Measurements from ENCODE around the gene GRM1.

Gene GRM1

DNA sequence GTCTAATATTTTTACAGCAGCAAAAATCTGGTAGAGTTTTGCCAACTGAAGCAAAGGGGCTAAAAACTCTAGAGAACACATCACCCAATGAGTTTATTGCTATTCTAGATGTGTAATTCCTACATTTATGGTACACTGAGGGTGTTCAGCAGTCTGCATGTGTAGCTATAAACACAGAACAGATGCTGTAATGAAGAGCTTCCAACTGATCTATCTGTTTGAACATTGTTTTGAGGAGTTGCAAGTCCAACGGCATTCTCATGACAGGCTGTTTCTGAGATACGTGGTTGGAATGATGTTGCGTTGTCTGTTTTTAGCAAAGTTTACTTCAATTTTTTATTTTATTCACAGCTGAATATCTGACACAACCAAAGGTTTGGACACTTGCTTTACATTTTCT is 373.6 kb downstream of the GRM1 start:
- no peak for DNase-seq

- DNase-seq = no peak
Measured at GRCh38 chr6:146408583-146408982, 379.7 kb downstream of the GRM1 start.

DNA sequence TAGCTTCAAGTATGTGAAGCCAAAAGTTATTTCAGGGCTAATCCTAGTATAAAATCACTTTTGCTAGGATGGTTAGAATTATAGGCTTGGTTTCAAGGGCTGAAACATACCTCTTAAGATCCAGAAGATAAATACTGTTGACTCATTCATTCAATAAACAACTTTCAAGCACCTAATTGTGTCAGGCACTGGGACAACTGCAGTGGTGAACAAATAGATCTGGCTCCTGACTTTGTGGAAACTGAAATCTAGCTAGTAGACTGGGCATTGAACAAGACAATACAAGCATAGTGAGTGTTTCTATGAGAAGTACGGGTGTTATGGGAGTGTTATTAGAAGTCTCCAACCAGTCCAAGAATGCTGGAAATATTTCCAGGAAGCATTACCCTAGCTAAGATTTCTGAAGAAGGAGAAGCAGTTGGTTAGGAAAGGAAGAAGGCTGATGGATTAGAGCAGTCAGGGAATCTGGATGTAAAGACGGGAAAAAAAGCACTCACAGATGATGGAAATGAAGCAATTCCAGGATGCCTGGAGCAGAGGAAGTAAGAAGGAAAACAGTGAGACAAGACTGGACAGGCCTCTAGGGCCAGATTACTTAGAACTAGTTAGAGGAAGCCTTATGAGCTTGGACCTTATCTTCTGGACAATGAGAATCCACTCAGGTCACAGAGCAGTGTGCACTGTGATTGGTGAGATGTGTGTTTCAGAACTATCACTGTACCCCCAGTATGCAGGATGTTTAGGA is 382.2 kb downstream of the GRM1 start:
- no peak for DNase-seq

DNA sequence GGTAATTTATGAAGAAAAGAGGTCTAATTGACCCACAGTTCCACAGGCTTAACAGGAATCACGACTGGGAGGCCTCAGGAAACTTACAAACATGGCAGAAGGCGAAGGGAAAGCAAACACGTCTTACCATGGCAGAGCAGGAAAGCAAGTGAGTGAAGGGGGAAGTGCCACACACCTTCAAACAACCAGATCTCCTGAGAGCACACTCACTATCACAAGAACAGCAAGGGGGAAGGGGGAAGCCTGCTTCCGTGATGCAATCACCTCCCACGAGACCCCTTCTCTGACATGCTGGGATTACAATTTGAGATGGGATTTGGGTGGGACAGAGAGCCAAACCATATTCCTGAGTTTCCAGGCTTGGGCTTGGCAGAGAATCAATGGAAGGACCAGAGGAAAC is 390.7 kb downstream of the GRM1 start:
- no peak for DNase-seq

GRCh38 chr6:146420255-146420654 is 391.4 kb downstream of the GRM1 start:
- DNase-seq = no peak

- DNase-seq = peak in 1 of 2 experiments; percentile 34
Measured at GRCh38 chr6:146422789-146423375, 394.0 kb downstream of the GRM1 start.

- no peak for DNase-seq
Measured at GRCh38 chr6:146423452-146423851, 394.6 kb downstream of the GRM1 start.

DNA sequence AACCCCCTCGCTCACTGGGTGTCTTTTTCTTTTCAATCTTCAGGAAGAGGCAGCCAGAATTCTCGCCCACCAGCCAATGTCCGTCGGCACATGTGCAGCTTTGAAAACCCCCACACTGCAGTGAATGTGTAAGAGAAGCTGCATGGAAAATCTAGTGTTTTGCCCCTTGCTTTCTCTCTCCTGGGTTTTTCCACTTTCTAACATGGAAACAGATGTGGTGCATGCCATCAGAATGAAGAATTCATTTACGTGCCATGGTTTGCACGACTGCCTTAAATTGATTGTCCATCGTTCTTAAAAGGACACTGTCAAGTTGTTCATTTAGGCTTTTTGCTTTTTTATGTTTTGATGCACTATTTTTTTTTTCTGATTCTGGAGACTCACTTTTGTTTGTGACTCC is 397.7 kb downstream of the GRM1 start:
- no peak for DNase-seq

DNA sequence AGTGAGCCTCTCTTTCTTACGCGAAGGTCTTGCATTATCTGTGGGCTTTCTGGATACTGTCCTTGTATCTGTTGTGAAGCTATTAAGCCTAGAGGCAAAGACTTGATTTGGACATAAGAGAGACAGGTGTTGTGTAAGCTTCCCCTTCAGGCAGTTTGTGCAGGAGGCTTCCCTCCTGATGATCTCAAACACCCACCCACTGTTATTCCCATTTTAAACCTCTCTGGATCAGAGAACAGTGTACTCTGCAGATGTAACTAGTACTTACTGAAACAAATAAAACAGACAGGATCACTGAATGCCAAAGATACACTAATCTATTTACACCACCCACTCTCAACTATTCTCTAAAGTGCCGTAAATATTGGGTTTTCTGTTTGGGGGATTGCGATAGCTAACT is 401.0 kb downstream of the GRM1 start:
- DNase-seq = no peak

GRCh38 chr6:146433881-146434731 is 405.2 kb downstream of the GRM1 start:
- no peak for DNase-seq

DNA sequence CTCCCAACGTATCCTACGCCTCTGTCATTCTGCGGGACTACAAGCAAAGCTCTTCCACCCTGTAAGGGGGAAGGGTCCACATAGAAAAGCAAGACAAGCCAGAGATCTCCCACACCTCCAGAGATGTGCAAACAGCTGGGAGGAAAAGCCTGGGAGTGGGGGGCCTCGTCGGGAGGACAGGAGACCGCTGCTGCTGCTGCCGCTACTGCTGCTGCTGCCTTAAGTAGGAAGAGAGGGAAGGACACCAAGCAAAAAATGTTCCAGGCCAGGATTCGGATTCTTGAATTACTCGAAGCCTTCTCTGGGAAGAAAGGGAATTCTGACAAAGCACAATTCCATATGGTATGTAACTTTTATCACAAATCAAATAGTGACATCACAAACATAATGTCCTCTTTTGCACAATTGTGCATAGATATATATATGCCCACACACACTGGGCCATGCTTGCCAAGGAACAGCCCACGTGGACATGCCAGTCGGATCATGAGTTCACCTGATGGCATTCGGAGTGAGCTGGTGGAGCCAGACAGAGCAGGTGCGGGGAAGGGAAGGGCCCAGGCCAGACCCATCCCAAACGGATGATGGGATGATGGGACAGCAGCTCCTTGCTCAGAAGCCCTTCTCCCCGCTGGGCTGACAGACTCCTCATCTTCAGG is 406.0 kb downstream of the GRM1 start:
- DNase-seq = no peak

DNA sequence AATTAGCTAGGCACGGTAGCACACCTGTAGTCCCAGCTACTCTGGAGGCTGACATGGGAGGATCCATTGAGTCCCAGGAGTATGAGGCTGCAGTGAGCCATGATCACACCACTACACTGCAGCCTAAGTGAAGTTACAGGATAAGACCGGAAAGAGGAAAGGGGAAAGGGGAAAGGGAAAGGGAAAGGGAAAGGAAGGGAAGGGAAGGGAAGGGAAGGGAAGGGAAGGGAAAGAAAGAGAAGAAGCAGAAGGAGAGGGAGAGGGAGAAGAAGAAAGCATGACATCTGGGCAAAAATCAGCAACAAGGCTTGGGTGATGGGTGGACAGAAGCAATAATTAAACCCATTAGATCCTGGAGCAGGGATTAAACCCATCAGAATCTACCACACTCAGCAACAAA is 413.0 kb downstream of the GRM1 start:
- DNase-seq = no peak

DNA sequence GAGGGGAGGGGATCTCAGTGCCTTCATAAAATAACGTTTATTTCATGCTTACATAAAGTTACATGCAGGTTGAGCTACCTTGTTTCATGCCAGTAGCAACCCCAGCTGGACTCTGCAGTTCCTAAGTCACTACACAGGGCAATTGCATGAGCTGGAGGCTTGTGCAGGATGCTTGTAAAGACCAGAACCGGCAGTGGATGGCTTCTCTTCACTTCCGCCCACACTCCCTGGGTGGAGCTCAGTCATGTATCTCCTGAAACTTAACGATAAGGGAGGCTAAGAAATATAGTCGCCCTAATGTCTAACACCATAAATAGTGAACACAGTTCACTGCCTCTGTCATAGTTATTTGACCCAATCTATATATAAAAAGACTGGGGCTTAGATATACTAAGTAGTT is 415.3 kb downstream of the GRM1 start:
- DNase-seq = no peak

GRCh38 chr6:146445233-146445632 is 416.4 kb downstream of the GRM1 start:
- DNase-seq = no peak

GRCh38 chr6:146456886-146457285 is 428.0 kb downstream of the GRM1 start:
- no peak for DNase-seq

DNA sequence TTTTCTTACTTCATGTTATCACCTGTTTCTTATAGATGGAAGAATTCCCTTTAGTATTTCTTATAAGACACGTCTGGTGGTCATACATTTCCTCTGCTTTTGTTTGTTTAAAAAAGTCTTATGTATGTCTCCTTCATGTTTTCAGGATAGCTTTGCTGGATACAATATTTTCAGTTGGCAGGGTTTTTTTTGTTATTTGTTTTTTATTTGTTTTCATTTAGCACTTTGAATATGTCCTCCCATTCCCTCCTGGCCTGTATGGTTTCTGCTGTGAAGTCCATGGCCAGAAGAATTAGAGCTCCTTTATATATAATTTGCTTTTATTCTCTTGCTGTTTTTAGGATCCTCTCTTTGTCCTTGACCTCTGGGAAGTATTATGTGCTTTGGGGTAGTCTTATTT is 432.1 kb downstream of the GRM1 start:
- DNase-seq = no peak

DNA sequence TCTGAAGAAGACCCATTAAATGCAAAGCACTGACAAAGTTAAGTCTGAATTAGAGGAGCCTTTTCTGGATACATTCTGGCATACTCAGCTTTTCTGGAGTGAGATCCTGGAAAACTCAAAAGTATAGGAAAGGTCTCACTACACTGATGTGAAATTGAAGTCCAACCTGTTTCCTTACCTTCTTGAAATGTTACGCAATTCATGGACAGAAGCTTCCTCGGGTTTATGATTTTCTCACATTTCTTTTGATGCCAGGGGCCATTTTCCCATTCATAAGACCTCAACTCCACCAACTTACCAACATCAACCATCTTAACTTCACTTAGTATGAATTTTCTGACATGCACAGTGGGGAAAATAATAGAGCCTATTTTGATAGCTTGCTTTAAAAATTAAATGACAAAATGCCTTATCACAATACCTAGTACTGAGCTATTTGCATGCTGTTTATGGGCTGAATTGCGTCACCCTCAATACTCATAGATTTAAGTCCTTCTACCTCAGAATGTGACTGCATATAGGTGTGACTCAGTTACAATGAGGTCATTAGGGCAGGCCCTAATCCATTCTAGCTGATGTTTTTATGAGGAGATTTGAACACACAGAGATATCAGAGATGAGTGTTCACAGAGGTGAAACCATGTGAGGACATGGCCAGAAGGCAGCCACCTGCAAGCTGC is 441.4 kb downstream of the GRM1 start:
- DNase-seq = no peak

DNA sequence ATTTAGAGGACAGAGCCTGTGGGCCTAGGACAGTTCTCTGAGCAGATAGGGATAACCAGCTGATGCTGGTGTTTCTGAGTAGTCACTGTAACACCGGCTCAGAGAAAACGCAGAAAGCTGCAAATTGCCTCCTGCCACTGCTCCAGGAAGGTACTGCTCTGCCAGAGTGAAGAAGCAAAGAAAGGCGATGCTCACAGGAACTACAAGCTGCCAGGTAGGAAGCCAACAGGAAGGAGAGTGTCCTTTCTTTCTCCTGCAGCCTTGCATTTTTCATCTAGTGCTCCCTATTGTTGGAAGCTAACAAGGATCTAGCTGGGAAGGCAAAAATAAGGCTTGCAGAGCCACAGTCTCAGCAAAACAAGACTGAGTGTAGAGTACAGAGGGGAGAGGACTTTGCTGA is 444.1 kb downstream of the GRM1 start:
- no peak for DNase-seq

DNA sequence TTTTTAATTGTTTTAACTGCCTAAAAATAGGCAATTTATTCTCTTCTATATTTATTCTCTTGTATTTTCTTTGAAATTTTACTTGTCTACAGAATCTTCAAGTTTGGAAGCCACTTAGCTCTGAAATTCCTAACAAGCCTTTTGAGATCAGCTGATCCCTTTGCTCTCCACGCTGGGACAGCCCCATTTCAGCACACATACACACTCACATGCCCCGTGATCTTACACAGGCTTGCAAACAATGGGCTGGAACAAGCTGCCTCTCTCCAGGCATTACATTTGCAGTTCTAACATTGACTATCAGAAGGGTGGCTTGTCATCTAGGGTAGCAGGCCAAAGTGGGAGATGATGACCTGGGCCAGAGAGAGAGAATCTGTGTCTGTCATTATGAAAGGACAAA is 452.7 kb downstream of the GRM1 start:
- DNase-seq = no peak

DNA sequence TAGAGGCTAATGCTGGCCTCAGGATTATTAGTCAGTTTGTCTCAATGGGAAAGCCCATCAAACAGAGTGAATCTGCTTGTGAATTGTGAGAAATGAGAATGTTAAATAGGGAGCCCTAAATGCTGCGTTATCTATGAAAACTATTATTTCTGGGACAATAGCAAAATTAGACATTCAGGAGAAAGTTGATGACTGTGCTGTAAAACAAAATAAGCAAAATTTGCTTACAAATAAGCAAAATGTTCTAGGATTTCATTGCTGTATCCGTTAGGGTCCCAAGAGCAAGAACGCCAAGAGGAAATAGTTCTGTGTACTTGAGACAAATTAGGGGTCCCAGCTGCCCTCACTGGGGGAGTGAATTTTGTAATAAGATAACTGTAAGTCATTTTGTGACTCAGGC is 455.5 kb downstream of the GRM1 start:
- DNase-seq = no peak

Data from NCI-H524 (cell line).